Measurements from ENCODE around the gene KCNH8. TPM values are rescaled to one million over a fixed set of nuclear protein-coding genes. Genes with fewer than 3 reads are reported as not detected.
A peak's percentile ranks its signal among the peaks of the same experiment; 100 is the strongest.

The KCNH8 gene
- total RNA-seq, 2 experiments from 2014 or later = not detected

DNA sequence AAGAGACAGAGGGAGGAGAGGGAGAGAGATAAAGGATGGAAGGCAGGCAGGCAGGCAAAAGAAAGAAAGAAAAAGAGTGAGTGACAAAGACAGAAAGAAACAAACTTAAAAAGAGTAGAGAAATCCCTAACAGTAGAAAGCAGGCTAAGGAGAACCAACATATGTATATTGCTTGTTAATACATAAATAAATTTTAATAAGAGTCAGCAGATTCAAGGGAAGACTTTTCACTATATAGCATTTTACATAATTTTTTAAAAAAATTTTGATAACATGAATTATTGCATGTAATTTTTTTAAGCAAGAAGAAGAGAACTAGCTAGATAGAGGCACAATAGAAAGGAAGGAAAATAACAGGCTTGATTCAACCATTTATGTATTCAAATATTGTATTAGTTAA is 291.6 kb downstream of the KCNH8 start:
- intact Hi-C loops (cut with micrococcal nuclease) = no loop called here

GRCh38 chr3:19446138-19446537 is 297.8 kb downstream of the KCNH8 start:
- Mint-ChIP-seq H3K27me3 (peaks cover 2% of the 10 kb centered on the region), H3K27ac (peak overlapping the region; percentile 63), H3K36me3 (ENCODE audit: low read depth) (no peaks in the 10 kb centered on the region), H3K9me3 (no peaks in the 10 kb centered on the region), H3K4me1 (ENCODE audit: low read depth) (peaks cover 9% of the 10 kb centered on the region), H3K4me3 (no peak overlapping the region)
- intact Hi-C loops (cut with micrococcal nuclease) = no loop called here
- CTCF ChIA-PET = no interaction called here
- ATAC-seq = no peak
- no peak for TF ChIP-seq CTCF (IDR thresholded peaks at IDR 0.05)
- POLR2A ChIA-PET = no interaction called here
- no peak for DNase-seq

More for the DNA sequence above, 291.6 kb downstream of the KCNH8 start:
- TF ChIP-seq CTCF (IDR thresholded peaks at IDR 0.05) = no peak
- POLR2A ChIA-PET = no interaction called here
- ATAC-seq (no peak), DNase-seq (no peak)
- Mint-ChIP-seq H3K4me3 (no peak overlapping the region), H3K27ac (no peak overlapping the region), H3K27me3 (peaks cover 2% of the 10 kb centered on the region), H3K4me1 (ENCODE audit: low read depth) (no peaks in the 10 kb centered on the region), H3K36me3 (ENCODE audit: low read depth) (no peaks in the 10 kb centered on the region), H3K9me3 (no peaks in the 10 kb centered on the region)
- CTCF ChIA-PET = no interaction called here

DNA sequence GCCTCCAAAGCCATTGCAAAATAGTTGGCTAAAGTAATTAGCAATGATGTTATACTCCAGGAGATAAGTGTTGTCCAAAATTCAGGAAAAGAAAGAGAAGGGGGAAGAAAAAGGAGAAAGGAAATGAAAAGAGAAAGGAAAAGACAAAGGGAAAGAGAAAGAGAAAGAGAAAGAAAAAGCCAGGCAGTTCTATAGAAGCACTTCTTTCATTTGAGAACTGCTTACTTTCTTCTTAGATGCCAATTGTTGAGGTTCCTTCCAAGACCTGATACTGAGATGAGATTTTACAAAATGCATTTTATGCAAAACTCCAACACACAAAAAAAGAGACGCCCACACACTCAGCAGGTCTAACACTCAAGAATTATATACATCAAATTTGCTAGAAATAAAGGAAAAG is 298.4 kb downstream of the KCNH8 start:
- Mint-ChIP-seq H3K9me3 (no peaks in the 10 kb centered on the region), H3K27ac (peak overlapping the region; percentile 63), H3K27me3 (peaks cover 2% of the 10 kb centered on the region), H3K4me1 (ENCODE audit: low read depth) (peaks cover 9% of the 10 kb centered on the region), H3K4me3 (no peak overlapping the region), H3K36me3 (ENCODE audit: low read depth) (no peaks in the 10 kb centered on the region)
- ATAC-seq (peak; percentile 39), DNase-seq (no peak)
- intact Hi-C loops (cut with micrococcal nuclease) = no loop called here
- no peak for TF ChIP-seq CTCF (IDR thresholded peaks at IDR 0.05)
- POLR2A ChIA-PET = no interaction called here
- CTCF ChIA-PET = no interaction called here

- intact Hi-C loops (cut with micrococcal nuclease) = no loop called here
- TF ChIP-seq CTCF (IDR thresholded peaks at IDR 0.05) = no peak
- H3K4me3 Mint-ChIP-seq = no peak overlapping the region
- no peaks in the 10 kb centered on the region for H3K4me1 Mint-ChIP-seq (ENCODE audit: low read depth)
- no peak for DNase-seq
- no peaks in the 10 kb centered on the region for H3K36me3 Mint-ChIP-seq (ENCODE audit: low read depth)
- no peaks in the 10 kb centered on the region for H3K27me3 Mint-ChIP-seq
- H3K27ac Mint-ChIP-seq = no peak overlapping the region
- CTCF ChIA-PET = no interaction called here
- no peak for ATAC-seq
- POLR2A ChIA-PET = no interaction called here
- no peaks in the 10 kb centered on the region for H3K9me3 Mint-ChIP-seq
Measured at GRCh38 chr3:19455546-19455945, 307.2 kb downstream of the KCNH8 start.

DNA sequence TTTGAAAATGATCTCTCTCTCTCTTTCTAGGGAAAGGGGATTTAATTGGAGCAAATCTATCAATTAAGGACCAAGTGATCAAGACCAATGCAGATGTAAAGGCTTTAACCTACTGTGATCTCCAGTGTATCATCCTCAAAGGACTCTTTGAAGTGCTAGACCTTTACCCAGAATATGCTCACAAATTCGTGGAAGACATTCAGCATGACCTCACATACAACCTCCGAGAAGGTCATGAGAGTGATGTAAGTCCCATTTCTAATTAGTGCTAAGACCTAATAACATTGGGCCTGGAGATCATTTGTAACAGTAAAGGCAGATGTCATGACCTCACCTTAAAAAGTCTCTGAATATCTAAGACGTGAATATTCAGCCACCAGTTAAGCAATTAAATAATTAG is 308.4 kb downstream of the KCNH8 start:
- Mint-ChIP-seq H3K27ac (no peak overlapping the region), H3K4me1 (ENCODE audit: low read depth) (no peaks in the 10 kb centered on the region), H3K36me3 (ENCODE audit: low read depth) (no peaks in the 10 kb centered on the region), H3K4me3 (no peak overlapping the region), H3K27me3 (no peaks in the 10 kb centered on the region), H3K9me3 (no peaks in the 10 kb centered on the region)
- TF ChIP-seq CTCF (IDR thresholded peaks at IDR 0.05) = no peak
- DNase-seq (no peak), ATAC-seq (no peak)
- ChIA-PET CTCF (no interaction called here), POLR2A (no interaction called here)
- intact Hi-C loops (cut with micrococcal nuclease) = no loop called here
